Activated B cell treated with CpG ODN at 0.5 μM for 24 hours (primary cell): Measurements from ENCODE around the gene TMA7B. TPM values are rescaled to one million over a fixed set of nuclear protein-coding genes. Genes with fewer than 3 reads are reported as not detected.
"Not testable (repeated sequence)": the region's sequence is repeated elsewhere in the genome, so short reads cannot be mapped to it uniquely, and the experiment has no call there.

Experiments
- ATAC-seq: fragments of 200-7000 bp; cut with Tn5 transposase; one replicate; pipeline ENCODE4 v1.10.0; 2021; ENCODE audit warnings: low read depth, mild to moderate bottlenecking, moderate library complexity
- CTCF ChIA-PET: fragments of 350-600 bp; sonication (Branson Sonifier 250); formaldehyde crosslinking; loops from one replicate; lab custom pipeline; 2021; ENCODE audit warnings: antibody characterized with exemption; lab: Charles Lee
- POLR2A ChIA-PET: fragments of 350-600 bp; sonication (Branson Sonifier 250); formaldehyde crosslinking; loops from one replicate; lab custom pipeline; 2021; ENCODE audit warnings: antibody characterized with exemption; lab: Charles Lee
- DNase-seq: peaks from one replicate; pipeline ENCODE4 v3.0.0; 2022
- H3K27ac Mint-ChIP-seq: one replicate; pipeline ENCODE4 v1.8.0; 2020; ENCODE audit warnings: mixed read lengths
- H3K27me3 Mint-ChIP-seq: one replicate; pipeline ENCODE4 v1.8.0; 2021; ENCODE audit warnings: mixed read lengths
- H3K36me3 Mint-ChIP-seq: one replicate; pipeline ENCODE4 v1.8.0; 2021; ENCODE audit warnings: low read depth, mixed read lengths
- H3K4me1 Mint-ChIP-seq: one replicate; pipeline ENCODE4 v1.8.0; 2021; ENCODE audit warnings: mixed read lengths
- H3K4me3 Mint-ChIP-seq: one replicate; pipeline ENCODE4 v1.8.0; 2020; ENCODE audit warnings: mild to moderate bottlenecking, mixed read lengths
- H3K9me3 Mint-ChIP-seq: one replicate; pipeline ENCODE4 v1.8.0; 2020; ENCODE audit warnings: mixed read lengths
- intact Hi-C: fragments of 100-400 bp; cut with micrococcal nuclease; formaldehyde crosslinking; loops from one replicate; pipeline ENCODE4 v1.15.1; 2024
- total RNA-seq: library from RNA; stranded (reverse); gene quantifications from 2 replicates; pipeline ENCODE4 v1.2.3, GENCODE V29; 2022
- TF ChIP-seq, protein P1 (sequence below): fragments of 200-600 bp; IDR thresholded peaks from one replicate; pipeline ENCODE4 v1.8.0; 2022; ENCODE audit warnings: antibody characterized with exemption, mild to moderate bottlenecking

TMA7B gene
- total RNA-seq, 1 donor from 2014 or later: 0.58 TPM

DNA sequence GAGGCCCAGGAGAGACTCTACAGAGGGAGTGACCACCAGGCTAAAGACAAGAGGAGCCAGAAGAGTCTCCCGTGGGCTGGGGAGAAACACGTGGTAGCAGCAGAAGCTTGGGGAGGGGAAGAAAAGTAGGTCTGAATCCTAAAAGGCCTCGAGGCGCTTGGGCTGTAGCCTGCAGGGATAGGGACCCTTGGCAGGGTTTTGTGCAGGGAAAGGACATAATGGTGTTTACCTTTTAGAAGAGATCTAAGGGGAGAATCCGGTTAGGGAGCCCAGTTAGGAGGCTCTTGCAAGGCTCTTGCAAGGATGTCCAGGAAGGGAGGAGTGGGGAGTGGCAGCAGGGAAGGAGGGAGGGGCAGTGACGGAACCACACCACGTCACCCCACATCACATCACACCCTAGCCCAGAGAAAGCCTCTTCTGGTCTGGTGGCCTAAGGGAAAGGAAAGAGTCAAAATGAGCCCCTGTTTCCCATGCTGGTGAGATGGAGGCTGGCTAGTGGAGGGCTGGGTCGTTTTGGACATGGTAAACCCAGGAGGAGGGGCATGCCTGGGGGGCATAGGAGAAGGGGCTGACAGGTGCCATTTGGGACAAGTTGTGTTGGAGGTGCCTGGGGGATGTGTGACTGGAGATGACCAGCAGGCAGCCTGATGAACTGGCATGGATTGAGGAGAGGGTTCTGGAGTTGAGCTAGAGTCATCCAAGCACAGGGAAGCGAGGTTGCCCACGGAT, 28.4 kb downstream of the TMA7B start:
- DNase-seq (no peak), ATAC-seq (no peak)
- no peak overlapping the region for H3K27ac Mint-ChIP-seq
- intact Hi-C loops: no loop called here
- no peak overlapping the region for H3K4me3 Mint-ChIP-seq
- H3K27me3 Mint-ChIP-seq: peaks cover 34% of the 10 kb centered on the region
- H3K4me1 Mint-ChIP-seq: no peaks in the 10 kb centered on the region
- H3K36me3 Mint-ChIP-seq: no peaks in the 10 kb centered on the region
- H3K9me3 Mint-ChIP-seq: no peaks in the 10 kb centered on the region
- CTCF ChIA-PET: no interaction called here
- POLR2A ChIA-PET: no interaction called here
- TF ChIP-seq, protein P1, sequence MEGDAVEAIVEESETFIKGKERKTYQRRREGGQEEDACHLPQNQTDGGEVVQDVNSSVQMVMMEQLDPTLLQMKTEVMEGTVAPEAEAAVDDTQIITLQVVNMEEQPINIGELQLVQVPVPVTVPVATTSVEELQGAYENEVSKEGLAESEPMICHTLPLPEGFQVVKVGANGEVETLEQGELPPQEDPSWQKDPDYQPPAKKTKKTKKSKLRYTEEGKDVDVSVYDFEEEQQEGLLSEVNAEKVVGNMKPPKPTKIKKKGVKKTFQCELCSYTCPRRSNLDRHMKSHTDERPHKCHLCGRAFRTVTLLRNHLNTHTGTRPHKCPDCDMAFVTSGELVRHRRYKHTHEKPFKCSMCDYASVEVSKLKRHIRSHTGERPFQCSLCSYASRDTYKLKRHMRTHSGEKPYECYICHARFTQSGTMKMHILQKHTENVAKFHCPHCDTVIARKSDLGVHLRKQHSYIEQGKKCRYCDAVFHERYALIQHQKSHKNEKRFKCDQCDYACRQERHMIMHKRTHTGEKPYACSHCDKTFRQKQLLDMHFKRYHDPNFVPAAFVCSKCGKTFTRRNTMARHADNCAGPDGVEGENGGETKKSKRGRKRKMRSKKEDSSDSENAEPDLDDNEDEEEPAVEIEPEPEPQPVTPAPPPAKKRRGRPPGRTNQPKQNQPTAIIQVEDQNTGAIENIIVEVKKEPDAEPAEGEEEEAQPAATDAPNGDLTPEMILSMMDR: no peak

DNA sequence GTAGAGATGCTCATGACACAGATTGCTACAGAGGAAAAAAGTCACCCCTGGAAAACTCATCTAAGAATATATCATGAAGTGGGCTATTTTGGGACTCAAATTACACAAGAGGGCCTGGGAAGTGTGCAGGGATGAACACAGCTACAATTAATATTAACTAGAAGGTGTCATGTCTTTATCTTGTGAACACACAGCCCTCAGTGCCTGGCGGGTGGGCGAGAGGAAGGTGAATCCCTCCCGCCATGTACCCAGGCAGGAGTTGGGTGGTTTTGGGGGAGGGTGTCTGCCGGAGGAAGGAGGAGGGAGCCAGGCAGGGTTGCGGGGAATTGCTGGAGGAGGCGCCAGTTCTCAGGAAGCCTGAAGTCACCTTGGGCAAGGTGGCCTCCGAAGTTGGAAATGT, 29.4 kb downstream of the TMA7B start:
- Mint-ChIP-seq H3K36me3 (no peaks in the 10 kb centered on the region), H3K4me1 (peaks cover 6% of the 10 kb centered on the region), H3K27me3 (peaks cover 38% of the 10 kb centered on the region), H3K27ac (no peak overlapping the region), H3K9me3 (no peaks in the 10 kb centered on the region), H3K4me3 (no peak overlapping the region)
- DNase-seq: no peak
- intact Hi-C loops: no loop called here
- ChIA-PET POLR2A (no interaction called here), CTCF (no interaction called here)
- ATAC-seq: no peak
- TF ChIP-seq, protein P1: no peak

DNA sequence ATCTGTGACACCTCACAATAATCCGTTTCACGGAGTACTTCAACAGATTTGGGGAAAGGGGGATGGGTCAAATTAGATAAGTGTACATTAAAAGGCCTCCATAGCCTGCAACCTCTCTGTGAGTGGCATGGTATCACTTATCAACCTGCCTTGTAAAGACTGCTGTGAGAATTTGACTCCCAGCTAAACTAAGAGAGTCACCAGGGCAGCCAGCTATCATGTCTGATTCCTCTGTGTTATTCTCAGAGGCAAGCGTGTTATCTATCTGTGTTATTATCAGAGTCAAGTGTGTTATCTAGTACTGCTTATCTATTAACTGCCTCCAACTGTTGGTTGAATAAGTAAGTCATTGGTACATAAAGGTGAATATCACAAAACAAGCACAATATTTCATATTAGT, 30.5 kb downstream of the TMA7B start:
- CTCF ChIA-PET: no interaction called here
- Mint-ChIP-seq H3K27me3 (peaks cover 31% of the 10 kb centered on the region), H3K27ac (no peak overlapping the region), H3K9me3 (no peaks in the 10 kb centered on the region), H3K4me3 (no peak overlapping the region), H3K4me1 (peaks cover 6% of the 10 kb centered on the region), H3K36me3 (no peaks in the 10 kb centered on the region)
- no peak for DNase-seq
- POLR2A ChIA-PET: no interaction called here
- no peak for ATAC-seq
- intact Hi-C loops: no loop called here
- TF ChIP-seq, protein P1: no peak

GRCh38 chr22:39991159-39991860, 31.1 kb downstream of the TMA7B start:
- H3K27me3 Mint-ChIP-seq: peaks cover 37% of the 10 kb centered on the region
- ChIA-PET POLR2A (no interaction called here), CTCF (no interaction called here)
- TF ChIP-seq, protein P1: no peak
- no peak overlapping the region for H3K27ac Mint-ChIP-seq
- DNase-seq (no peak), ATAC-seq (no peak)
- no peaks in the 10 kb centered on the region for H3K36me3 Mint-ChIP-seq
- no peak overlapping the region for H3K4me3 Mint-ChIP-seq
- peaks cover 6% of the 10 kb centered on the region for H3K4me1 Mint-ChIP-seq
- intact Hi-C loops: no loop called here
- no peaks in the 10 kb centered on the region for H3K9me3 Mint-ChIP-seq

DNA sequence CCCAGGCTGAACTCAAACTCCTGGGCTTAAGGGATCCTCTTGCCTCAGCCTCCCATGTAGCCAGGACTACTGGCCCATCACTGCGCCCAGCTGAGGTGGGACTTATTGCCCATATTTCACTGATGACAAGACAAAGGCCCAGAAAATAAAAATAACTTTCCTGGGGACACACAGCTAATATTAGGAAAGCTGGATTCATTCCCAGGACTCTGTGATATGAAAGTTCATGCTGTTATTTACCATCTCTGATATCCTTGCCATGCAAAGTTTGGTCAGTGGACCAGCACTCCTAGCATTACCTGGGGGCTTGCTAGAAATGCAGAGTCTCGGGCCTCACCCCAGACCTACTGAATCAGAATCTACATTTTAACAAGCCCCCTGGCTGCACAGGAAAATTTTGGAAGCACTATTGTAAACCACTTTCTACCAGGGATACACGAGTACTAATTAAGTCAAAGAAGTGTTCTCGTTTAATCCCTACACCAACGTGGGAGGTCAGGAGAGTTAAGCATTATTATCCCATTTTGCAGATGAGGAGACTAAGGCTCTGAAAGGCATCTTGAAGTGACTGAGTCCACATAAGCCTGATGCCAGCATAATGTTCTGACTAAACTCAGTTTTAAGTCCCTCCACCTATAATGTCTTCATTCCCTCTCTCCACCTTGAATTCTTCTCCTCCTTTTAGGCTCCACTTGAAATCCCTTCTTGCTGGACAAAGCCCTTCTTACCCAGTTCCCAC, 32.1 kb downstream of the TMA7B start:
- peaks cover 42% of the 10 kb centered on the region for H3K27me3 Mint-ChIP-seq
- DNase-seq: no peak
- no peak for ATAC-seq
- no peaks in the 10 kb centered on the region for H3K36me3 Mint-ChIP-seq
- TF ChIP-seq, protein P1: no peak
- H3K9me3 Mint-ChIP-seq: no peaks in the 10 kb centered on the region
- ChIA-PET POLR2A (no interaction called here), CTCF (interaction anchor here (0.7 kb wide), 1 partner anchor 33 kb away, joined by 4 read pairs; no protein-coding TSS in a partner anchor)
- intact Hi-C loops: no loop called here
- H3K4me1 Mint-ChIP-seq: peaks cover 6% of the 10 kb centered on the region
- H3K4me3 Mint-ChIP-seq: no peak overlapping the region
- no peak overlapping the region for H3K27ac Mint-ChIP-seq

GRCh38 chr22:39992894-39993293, 32.7 kb downstream of the TMA7B start:
- H3K27ac Mint-ChIP-seq, intact Hi-C loops, H3K4me3 Mint-ChIP-seq, H3K9me3 Mint-ChIP-seq, DNase-seq, ATAC-seq, H3K36me3 Mint-ChIP-seq, H3K4me1 Mint-ChIP-seq: not testable (repeated sequence)
- POLR2A ChIA-PET: interaction anchor here (0.6 kb wide), 1 partner anchor 1075 kb away, joined by 6 read pairs; no protein-coding TSS in a partner anchor
- H3K27me3 Mint-ChIP-seq: peaks cover 47% of the 10 kb centered on the region
- CTCF ChIA-PET: interaction anchor here (0.7 kb wide), 1 partner anchor 32 kb away, joined by 4 read pairs; no protein-coding TSS in a partner anchor
